Measurements from ENCODE around the gene SLC45A2.

Gene SLC45A2

DNA sequence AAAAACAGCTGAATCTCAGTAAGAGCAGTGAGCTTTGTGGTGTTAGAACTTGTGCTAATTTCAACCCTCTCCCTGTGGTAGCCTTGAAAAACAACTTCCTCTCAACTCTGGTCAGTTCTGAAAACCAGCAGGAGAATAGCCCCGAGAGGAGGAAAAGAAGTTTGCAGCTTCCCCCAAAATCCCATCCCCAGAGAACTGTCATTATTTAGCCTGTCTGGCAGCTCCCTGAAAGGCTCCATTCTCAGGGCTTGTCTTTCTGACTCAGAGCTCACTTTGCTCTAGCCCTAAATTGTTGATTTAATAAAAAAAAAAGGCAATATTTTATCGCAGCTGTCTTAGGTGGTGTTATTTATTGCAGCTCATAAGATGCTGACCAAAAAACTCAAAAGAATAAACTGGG is 11.4 kb upstream of the SLC45A2 start:
- Histone ChIP-seq H3K4me1 (ENCODE audit: control insufficient read depth, insufficient read depth, low read length) (no peaks in the 10 kb centered on the region), H3K27ac (ENCODE audit: low read length) (no peak overlapping the region), H3K4me3 (ENCODE audit: low read length) (no peak overlapping the region), H3K9me3 (ENCODE audit: control insufficient read depth, insufficient read depth, low read length) (no peaks in the 10 kb centered on the region), H3K36me3 (ENCODE audit: control insufficient read depth, insufficient read depth, low read length) (no peaks in the 10 kb centered on the region), H3K27me3 (ENCODE audit: control insufficient read depth, insufficient read depth, low read length) (no peaks in the 10 kb centered on the region)
- WGBS (ENCODE audit: insufficient coverage, insufficient read length), result no CpG with 5 or more reads among the region's 2 CpGs
- DNase-seq (ENCODE audit: low read depth, low spot score), result no peak

DNA sequence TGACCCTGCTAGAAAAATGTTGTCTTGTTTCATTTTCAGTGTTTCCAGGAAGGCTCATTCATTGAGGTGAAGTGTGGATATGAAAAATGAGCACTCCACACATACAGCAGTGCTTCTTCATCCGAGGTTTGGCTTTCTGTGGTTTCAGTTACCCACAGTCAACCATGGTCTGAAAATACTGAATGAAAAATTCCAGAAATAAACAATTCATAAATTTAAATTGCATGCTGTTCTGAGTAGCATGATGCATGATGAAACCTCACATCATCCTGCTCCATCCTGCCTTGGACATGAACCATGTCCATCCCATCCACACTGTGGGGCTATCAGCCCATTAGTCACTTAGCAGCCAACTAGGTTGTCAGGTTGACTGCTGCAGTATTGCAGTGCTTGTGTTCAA is 10.4 kb upstream of the SLC45A2 start:
- no peaks in the 10 kb centered on the region for H3K36me3 ChIP-seq (ENCODE audit: control insufficient read depth, insufficient read depth, low read length)
- no peak for DNase-seq (ENCODE audit: low read depth, low spot score)
- H3K9me3 ChIP-seq (ENCODE audit: control insufficient read depth, insufficient read depth, low read length), result no peaks in the 10 kb centered on the region
- H3K4me1 ChIP-seq (ENCODE audit: control insufficient read depth, insufficient read depth, low read length), result no peaks in the 10 kb centered on the region
- no peak overlapping the region for H3K27ac ChIP-seq (ENCODE audit: low read length)
- WGBS (ENCODE audit: insufficient coverage, insufficient read length), result no CpG with 5 or more reads among the region's 1 CpG
- no peak overlapping the region for H3K4me3 ChIP-seq (ENCODE audit: low read length)
- no peaks in the 10 kb centered on the region for H3K27me3 ChIP-seq (ENCODE audit: control insufficient read depth, insufficient read depth, low read length)

DNA sequence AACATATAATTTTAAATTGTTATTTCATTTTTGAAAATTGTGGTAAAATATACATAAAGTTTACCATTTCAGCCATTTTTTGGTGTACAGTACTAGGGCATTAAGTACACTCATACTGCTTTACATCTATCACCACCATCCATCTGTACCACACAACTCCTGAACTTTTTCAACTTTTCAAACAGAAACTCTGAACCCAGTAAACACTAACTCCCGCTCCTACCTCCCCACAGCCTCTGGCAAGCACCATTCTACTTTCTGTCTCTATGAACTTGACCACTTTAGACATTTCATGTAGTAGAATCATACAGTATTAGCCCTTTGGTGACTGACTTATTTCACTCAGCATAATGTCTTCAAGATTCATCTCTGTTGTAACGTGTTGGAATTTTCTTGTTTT is 8.4 kb upstream of the SLC45A2 start:
- Histone ChIP-seq H3K4me1 (ENCODE audit: control insufficient read depth, insufficient read depth, low read length) (no peaks in the 10 kb centered on the region), H3K27ac (ENCODE audit: low read length) (no peak overlapping the region), H3K9me3 (ENCODE audit: control insufficient read depth, insufficient read depth, low read length) (no peaks in the 10 kb centered on the region), H3K4me3 (ENCODE audit: low read length) (no peak overlapping the region), H3K36me3 (ENCODE audit: control insufficient read depth, insufficient read depth, low read length) (no peaks in the 10 kb centered on the region), H3K27me3 (ENCODE audit: control insufficient read depth, insufficient read depth, low read length) (no peaks in the 10 kb centered on the region)
- 100% methylated on average over 1 of the region's 2 CpGs for WGBS (ENCODE audit: insufficient coverage, insufficient read length)
- DNase-seq (ENCODE audit: low read depth, low spot score), result no peak

DNA sequence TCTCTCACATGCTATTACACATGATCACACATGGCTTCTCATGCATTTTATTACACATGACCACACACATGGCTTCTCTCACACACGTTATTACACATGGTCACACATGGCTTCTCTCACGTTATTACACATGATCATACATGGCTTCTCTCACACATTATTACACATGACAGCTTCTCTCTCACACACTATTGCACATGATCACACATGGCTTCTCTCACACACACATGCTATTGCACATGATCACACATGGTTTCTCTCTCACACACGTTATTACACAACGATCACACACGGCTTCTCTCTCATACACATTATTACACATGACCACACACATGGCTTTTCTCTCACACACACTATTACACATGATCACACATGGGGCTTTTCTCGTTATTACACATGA is 954 bp upstream of the SLC45A2 start:
- Histone ChIP-seq H3K4me3 (ENCODE audit: low read length) (no peak overlapping the region), H3K9me3 (ENCODE audit: control insufficient read depth, insufficient read depth, low read length) (no peaks in the 10 kb centered on the region), H3K27ac (ENCODE audit: low read length) (no peak overlapping the region), H3K27me3 (ENCODE audit: control insufficient read depth, insufficient read depth, low read length) (no peaks in the 10 kb centered on the region), H3K36me3 (ENCODE audit: control insufficient read depth, insufficient read depth, low read length) (no peaks in the 10 kb centered on the region), H3K4me1 (ENCODE audit: control insufficient read depth, insufficient read depth, low read length) (no peaks in the 10 kb centered on the region)
- DNase-seq (ENCODE audit: low read depth, low spot score), result no peak
- 100% methylated on average over 3 of the region's 6 CpGs for WGBS (ENCODE audit: insufficient coverage, insufficient read length)

DNA sequence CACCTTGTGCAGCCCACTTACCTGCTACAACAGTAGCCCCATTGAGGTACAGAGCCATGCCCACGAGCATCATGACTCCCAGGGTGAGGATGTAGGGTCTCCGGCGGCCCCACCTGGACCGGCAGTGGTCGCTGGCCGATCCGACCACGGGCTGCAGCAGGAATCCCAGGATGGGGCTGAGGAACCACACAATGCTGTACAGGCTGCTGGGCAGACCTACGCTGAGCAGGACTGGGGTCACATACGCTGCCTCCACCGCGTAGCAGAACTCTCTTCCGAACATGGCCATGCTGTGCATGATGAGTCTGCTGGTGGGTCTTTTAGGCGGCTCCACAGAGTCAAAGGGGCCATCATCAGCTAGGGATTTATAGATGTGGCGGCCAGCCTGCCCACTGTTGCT is 315 bp downstream of the SLC45A2 start:
- Histone ChIP-seq H3K9me3 (ENCODE audit: control insufficient read depth, insufficient read depth, low read length) (no peaks in the 10 kb centered on the region), H3K27me3 (ENCODE audit: control insufficient read depth, insufficient read depth, low read length) (no peaks in the 10 kb centered on the region), H3K27ac (ENCODE audit: low read length) (no peak overlapping the region), H3K4me1 (ENCODE audit: control insufficient read depth, insufficient read depth, low read length) (no peaks in the 10 kb centered on the region), H3K36me3 (ENCODE audit: control insufficient read depth, insufficient read depth, low read length) (no peaks in the 10 kb centered on the region), H3K4me3 (ENCODE audit: low read length) (no peak overlapping the region)
- no peak for DNase-seq (ENCODE audit: low read depth, low spot score)
- WGBS (ENCODE audit: insufficient coverage, insufficient read length), result no CpG with 5 or more reads among the region's 15 CpGs

DNA sequence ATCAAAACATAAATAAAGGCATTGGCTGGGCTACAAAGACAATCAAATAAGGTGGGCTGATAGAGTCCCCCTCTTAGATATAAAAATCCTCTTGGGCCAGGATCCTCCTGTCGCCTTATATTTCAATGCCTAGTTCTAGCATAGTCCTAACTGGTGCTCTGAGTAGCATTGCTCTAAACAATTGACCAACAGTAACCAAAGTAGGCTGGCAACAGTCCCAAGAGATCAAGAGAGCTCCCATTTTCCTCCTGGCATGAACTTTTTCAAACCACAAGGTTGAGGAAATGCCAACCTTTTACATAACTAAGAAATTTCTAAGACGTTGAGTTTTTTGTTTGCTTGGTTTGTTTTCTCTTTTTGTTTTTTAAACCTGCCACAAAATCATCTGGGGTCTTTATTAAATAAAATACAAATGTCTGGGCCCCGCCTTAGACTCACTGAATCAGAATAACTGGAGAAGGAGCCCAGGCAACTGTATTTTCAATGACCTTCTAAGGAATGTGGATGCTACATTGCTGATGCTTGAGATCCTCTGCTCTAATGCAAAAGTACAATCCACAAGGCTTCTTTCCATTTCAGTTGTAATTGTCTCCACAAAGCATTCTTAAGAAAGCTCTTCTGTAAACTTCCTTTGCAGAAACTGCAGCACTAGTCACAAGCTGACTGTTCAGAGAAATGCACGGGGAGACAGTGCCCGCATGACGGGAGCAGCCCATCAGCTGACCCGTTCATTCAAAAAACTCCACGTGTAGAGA is 2.9 kb downstream of the SLC45A2 start:
- Histone ChIP-seq H3K36me3 (ENCODE audit: control insufficient read depth, insufficient read depth, low read length) (no peaks in the 10 kb centered on the region), H3K4me3 (ENCODE audit: low read length) (no peak overlapping the region), H3K27me3 (ENCODE audit: control insufficient read depth, insufficient read depth, low read length) (no peaks in the 10 kb centered on the region), H3K9me3 (ENCODE audit: control insufficient read depth, insufficient read depth, low read length) (no peaks in the 10 kb centered on the region), H3K27ac (ENCODE audit: low read length) (no peak overlapping the region), H3K4me1 (ENCODE audit: control insufficient read depth, insufficient read depth, low read length) (peaks cover 2% of the 10 kb centered on the region; the same call in 1 of the 2 replicates)
- no CpG with 5 or more reads among the region's 8 CpGs for WGBS (ENCODE audit: insufficient coverage, insufficient read length)
- no peak for DNase-seq (ENCODE audit: low read depth, low spot score)

DNA sequence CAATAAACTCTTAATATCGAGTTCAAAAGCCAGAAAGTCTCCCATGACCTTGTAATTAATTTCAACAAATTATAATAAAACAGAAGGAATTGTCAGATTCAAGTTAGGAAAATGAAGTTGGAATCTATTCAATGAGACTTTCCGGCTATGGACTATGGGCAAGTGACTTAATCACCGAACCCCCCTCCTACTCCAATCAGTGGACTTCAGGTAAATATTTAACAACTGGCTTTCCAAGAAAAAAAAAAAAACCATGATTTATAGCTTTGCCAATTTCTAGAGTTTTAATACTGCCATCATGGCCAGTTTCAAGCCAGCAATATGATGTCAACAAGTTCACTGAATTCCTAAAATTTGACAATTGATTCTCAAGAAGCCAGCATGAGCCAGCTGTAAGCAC is 4.5 kb downstream of the SLC45A2 start:
- WGBS (ENCODE audit: insufficient coverage, insufficient read length), result no CpG with 5 or more reads among the region's 3 CpGs
- no peak for DNase-seq (ENCODE audit: low read depth, low spot score)
- H3K27ac ChIP-seq (ENCODE audit: low read length), result no peak overlapping the region
- H3K27me3 ChIP-seq (ENCODE audit: control insufficient read depth, insufficient read depth, low read length), result no peaks in the 10 kb centered on the region
- peaks cover 2% of the 10 kb centered on the region; the same call in 1 of the 2 replicates for H3K4me1 ChIP-seq (ENCODE audit: control insufficient read depth, insufficient read depth, low read length)
- no peaks in the 10 kb centered on the region for H3K9me3 ChIP-seq (ENCODE audit: control insufficient read depth, insufficient read depth, low read length)
- no peaks in the 10 kb centered on the region for H3K36me3 ChIP-seq (ENCODE audit: control insufficient read depth, insufficient read depth, low read length)
- no peak overlapping the region for H3K4me3 ChIP-seq (ENCODE audit: low read length)

DNA sequence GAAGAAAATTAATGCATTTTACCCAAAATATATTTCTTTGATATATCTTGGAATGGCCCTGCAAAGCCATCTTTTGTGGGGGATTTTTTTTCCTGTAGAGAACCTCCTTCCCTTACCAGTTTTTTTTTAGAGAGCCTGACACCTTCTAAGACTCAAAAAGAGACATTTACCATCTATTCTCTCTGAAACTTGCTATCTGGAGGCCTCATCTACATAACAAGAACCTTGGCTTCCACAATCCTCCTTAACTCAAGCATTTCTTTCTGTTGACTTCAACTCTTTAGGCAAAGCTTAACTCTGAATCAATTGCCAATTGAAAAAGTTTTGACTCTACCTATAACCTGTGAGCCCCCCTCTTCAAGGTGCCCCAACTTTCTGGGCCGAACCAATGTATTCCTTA is 6.2 kb downstream of the SLC45A2 start:
- no CpG with 5 or more reads among the region's 1 CpG for WGBS (ENCODE audit: insufficient coverage, insufficient read length)
- H3K9me3 ChIP-seq (ENCODE audit: control insufficient read depth, insufficient read depth, low read length), result no peaks in the 10 kb centered on the region

DNA sequence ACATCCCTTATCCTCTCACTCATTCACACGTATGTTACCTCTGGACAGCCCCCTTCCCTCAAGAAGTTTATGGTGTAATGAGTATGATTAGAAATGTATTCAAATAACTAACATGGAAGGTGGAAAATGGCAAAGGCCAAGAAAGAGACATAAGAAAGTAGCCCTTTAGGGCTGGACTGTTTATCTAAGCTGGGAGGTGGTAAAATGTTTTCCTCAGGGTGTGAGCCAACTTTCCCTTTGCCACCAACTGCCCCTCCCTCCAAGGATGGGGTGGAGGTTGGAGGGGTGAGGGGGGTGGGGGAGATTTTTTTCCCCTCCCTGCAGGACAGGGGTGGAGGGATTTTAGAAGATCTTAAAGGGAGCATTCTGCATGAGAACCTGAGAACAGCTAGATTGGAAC is 8.2 kb downstream of the SLC45A2 start:
- peaks cover 2% of the 10 kb centered on the region; the same call in 1 of the 2 replicates for H3K4me1 ChIP-seq (ENCODE audit: control insufficient read depth, insufficient read depth, low read length)
- no peak overlapping the region for H3K27ac ChIP-seq (ENCODE audit: low read length)
- no peak for DNase-seq (ENCODE audit: low read depth, low spot score)
- no peaks in the 10 kb centered on the region for H3K9me3 ChIP-seq (ENCODE audit: control insufficient read depth, insufficient read depth, low read length)
- no CpG with 5 or more reads among the region's 1 CpG for WGBS (ENCODE audit: insufficient coverage, insufficient read length)
- H3K36me3 ChIP-seq (ENCODE audit: control insufficient read depth, insufficient read depth, low read length), result no peaks in the 10 kb centered on the region
- H3K4me3 ChIP-seq (ENCODE audit: low read length), result no peak overlapping the region
- no peaks in the 10 kb centered on the region for H3K27me3 ChIP-seq (ENCODE audit: control insufficient read depth, insufficient read depth, low read length)

More for the DNA sequence above, 6.2 kb downstream of the SLC45A2 start:
- H3K4me3 ChIP-seq (ENCODE audit: low read length), result no peak overlapping the region
- H3K4me1 ChIP-seq (ENCODE audit: control insufficient read depth, insufficient read depth, low read length), result peaks cover 2% of the 10 kb centered on the region; the same call in 1 of the 2 replicates
- no peaks in the 10 kb centered on the region for H3K36me3 ChIP-seq (ENCODE audit: control insufficient read depth, insufficient read depth, low read length)
- no peak for DNase-seq (ENCODE audit: low read depth, low spot score)
- no peaks in the 10 kb centered on the region for H3K27me3 ChIP-seq (ENCODE audit: control insufficient read depth, insufficient read depth, low read length)
- H3K27ac ChIP-seq (ENCODE audit: low read length), result no peak overlapping the region

DNA sequence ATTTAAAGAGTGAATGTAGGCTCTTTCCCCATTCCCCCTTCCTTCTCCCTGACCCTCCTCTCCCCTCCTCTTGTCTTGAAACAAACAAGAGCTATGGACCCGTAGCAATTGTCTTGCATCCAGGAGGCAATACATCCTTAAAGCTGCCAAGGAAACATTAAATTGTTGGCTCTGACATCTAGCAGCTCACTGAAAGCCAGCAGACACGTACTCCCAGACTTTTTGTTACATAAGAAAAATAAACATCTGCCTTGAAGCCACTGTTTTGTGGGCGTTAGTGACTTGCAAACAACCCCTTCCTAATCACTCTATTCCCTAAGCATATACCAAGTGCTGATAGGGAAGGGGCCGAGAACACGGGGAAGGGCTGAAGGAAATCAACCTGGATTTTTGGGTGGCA is 8.6 kb downstream of the SLC45A2 start:
- Histone ChIP-seq H3K27ac (ENCODE audit: low read length) (no peak overlapping the region), H3K9me3 (ENCODE audit: control insufficient read depth, insufficient read depth, low read length) (no peaks in the 10 kb centered on the region), H3K4me1 (ENCODE audit: control insufficient read depth, insufficient read depth, low read length) (peaks cover 2% of the 10 kb centered on the region; the same call in 1 of the 2 replicates), H3K27me3 (ENCODE audit: control insufficient read depth, insufficient read depth, low read length) (no peaks in the 10 kb centered on the region), H3K4me3 (ENCODE audit: low read length) (no peak overlapping the region), H3K36me3 (ENCODE audit: control insufficient read depth, insufficient read depth, low read length) (no peaks in the 10 kb centered on the region)
- WGBS (ENCODE audit: insufficient coverage, insufficient read length), result no CpG with 5 or more reads among the region's 5 CpGs
- DNase-seq (ENCODE audit: low read depth, low spot score), result no peak

DNA sequence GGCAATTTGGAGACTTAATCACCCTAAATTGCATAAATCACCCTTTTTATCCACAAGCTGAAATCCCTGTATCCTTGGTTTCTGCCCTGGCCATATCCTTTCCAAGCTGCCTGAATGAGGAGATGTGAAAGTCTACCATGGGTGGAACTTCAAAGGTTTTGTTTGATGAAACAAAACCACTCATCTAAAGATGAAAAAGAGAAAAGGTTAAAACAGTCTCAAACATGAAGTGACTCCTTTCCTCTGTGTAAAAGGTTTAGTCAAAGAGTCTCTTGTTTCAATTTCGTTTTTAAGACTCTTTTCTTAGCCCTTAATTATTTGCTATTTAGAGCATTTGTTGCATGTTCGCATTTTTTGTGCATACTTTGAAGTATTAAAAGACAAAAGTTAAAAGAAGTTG is 11.2 kb downstream of the SLC45A2 start:
- H3K27me3 ChIP-seq (ENCODE audit: control insufficient read depth, insufficient read depth, low read length), result no peaks in the 10 kb centered on the region
- no CpG with 5 or more reads among the region's 2 CpGs for WGBS (ENCODE audit: insufficient coverage, insufficient read length)
- H3K9me3 ChIP-seq (ENCODE audit: control insufficient read depth, insufficient read depth, low read length), result no peaks in the 10 kb centered on the region
- H3K36me3 ChIP-seq (ENCODE audit: control insufficient read depth, insufficient read depth, low read length), result no peaks in the 10 kb centered on the region
- no peak for DNase-seq (ENCODE audit: low read depth, low spot score)
- H3K4me1 ChIP-seq (ENCODE audit: control insufficient read depth, insufficient read depth, low read length), result peaks cover 4% of the 10 kb centered on the region; the same call in 1 of the 2 replicates
- H3K4me3 ChIP-seq (ENCODE audit: low read length), result no peak overlapping the region
- H3K27ac ChIP-seq (ENCODE audit: low read length), result no peak overlapping the region

All from iPS DF 6.9 (cell line).